ENCODE results near the gene TAS2R8.

The TAS2R8 gene

GRCh38 chr12:10807186-10807585 is at the start of gene TAS2R8:
TSS of gene TAS2R8 (minus strand) at chr12:10807286. CDS start at chr12:10806980, 306 bp downstream.
- no peak for DNase-seq (ENCODE audit: low read depth, low spot score)

GRCh38 chr12:10855807-10856206 is 48.7 kb upstream of the TAS2R8 start:
- DNase-seq (ENCODE audit: low read depth, low spot score): no peak

- no peak for DNase-seq (ENCODE audit: low read depth, low spot score)
Measured at GRCh38 chr12:10853776-10854175, 46.7 kb upstream of the TAS2R8 start.

- no peak for DNase-seq (ENCODE audit: low read depth, low spot score)
Measured at GRCh38 chr12:10851243-10851858, 44.3 kb upstream of the TAS2R8 start.

GRCh38 chr12:10849425-10849878 is 42.4 kb upstream of the TAS2R8 start, which contains the start of gene PRR4:
TSS of gene PRR4 (minus strand) at chr12:10849475. CDS start at chr12:10849437, 38 bp downstream.
- no peak for DNase-seq (ENCODE audit: low read depth, low spot score)

GRCh38 chr12:10847744-10848143 is 40.7 kb upstream of the TAS2R8 start:
- no peak for DNase-seq (ENCODE audit: low read depth, low spot score)

- DNase-seq (ENCODE audit: low read depth, low spot score): no peak
Measured at GRCh38 chr12:10842862-10843261, 35.8 kb upstream of the TAS2R8 start.

GRCh38 chr12:10838461-10838860 is 31.4 kb upstream of the TAS2R8 start:
- no peak for DNase-seq (ENCODE audit: low read depth, low spot score)

GRCh38 chr12:10829994-10830393 is 22.9 kb upstream of the TAS2R8 start:
- no peak for DNase-seq (ENCODE audit: low read depth, low spot score)

- no peak for DNase-seq (ENCODE audit: low read depth, low spot score)
Measured at GRCh38 chr12:10826258-10826657, 19.2 kb upstream of the TAS2R8 start, which contains the start of gene TAS2R10. TSS of gene TAS2R10 (minus strand) at chr12:10826358. CDS start at chr12:10826269, 89 bp downstream.

- no peak for DNase-seq (ENCODE audit: low read depth, low spot score)
Measured at GRCh38 chr12:10824957-10825356, 17.9 kb upstream of the TAS2R8 start.

GRCh38 chr12:10811883-10812536 is 4.9 kb upstream of the TAS2R8 start:
- no peak for DNase-seq (ENCODE audit: low read depth, low spot score)

- DNase-seq (ENCODE audit: low read depth, low spot score): no peak
Measured at GRCh38 chr12:10810068-10810467, 3.0 kb upstream of the TAS2R8 start, which contains the start of gene TAS2R9. TSS of gene TAS2R9 (minus strand) at chr12:10810168. CDS start at chr12:10810075, 93 bp downstream.

GRCh38 chr12:10802587-10802986 is 4.5 kb downstream of the TAS2R8 start, which contains the start of gene TAS2R7:
TSS of gene TAS2R7 (minus strand) at chr12:10802627. CDS start at chr12:10802570, 57 bp downstream.
- no peak for DNase-seq (ENCODE audit: low read depth, low spot score)

- no peak for DNase-seq (ENCODE audit: low read depth, low spot score)
Measured at GRCh38 chr12:10801741-10802140, 5.3 kb downstream of the TAS2R8 start.

GRCh38 chr12:10794222-10794621 is 12.9 kb downstream of the TAS2R8 start:
- no peak for DNase-seq (ENCODE audit: low read depth, low spot score)

- DNase-seq (ENCODE audit: low read depth, low spot score): peak; percentile 26
Measured at GRCh38 chr12:10791769-10792168, 15.3 kb downstream of the TAS2R8 start.

GRCh38 chr12:10783252-10783651 is 23.8 kb downstream of the TAS2R8 start:
- DNase-seq (ENCODE audit: low read depth, low spot score): no peak

GRCh38 chr12:10779103-10779502 is 28.0 kb downstream of the TAS2R8 start:
- DNase-seq (ENCODE audit: low read depth, low spot score): no peak

- DNase-seq (ENCODE audit: low read depth, low spot score): no peak
Measured at GRCh38 chr12:10771132-10771733, 35.9 kb downstream of the TAS2R8 start.

- no peak for DNase-seq (ENCODE audit: low read depth, low spot score)
Measured at GRCh38 chr12:10759657-10760056, 47.4 kb downstream of the TAS2R8 start.

GRCh38 chr12:10756194-10756593 is 50.9 kb downstream of the TAS2R8 start:
- DNase-seq (ENCODE audit: low read depth, low spot score): no peak
